ENCODE results near the gene AMER3.

AMER3 gene

DNA sequence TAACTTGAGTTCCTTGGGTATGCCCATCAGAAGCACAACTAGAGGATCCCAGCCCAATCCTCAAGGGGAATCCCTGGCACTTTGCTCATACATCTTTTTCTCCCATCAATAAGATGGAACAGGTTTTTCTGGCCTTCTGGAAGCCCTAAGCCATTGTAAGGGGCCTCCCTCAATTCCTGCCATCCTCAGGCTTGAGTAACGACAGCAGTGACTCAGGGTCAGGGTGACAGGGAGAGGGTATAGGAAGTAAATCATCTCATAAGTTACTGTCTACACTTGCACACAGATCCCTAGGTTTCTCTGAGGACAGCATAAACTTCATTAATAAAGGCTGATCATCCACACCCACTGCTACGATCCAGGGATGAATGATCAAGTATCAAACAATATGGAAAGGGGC, 35.0 kb downstream of the AMER3 start:
- H3K27ac Mint-ChIP-seq = no peak overlapping the region
- no peak overlapping the region for H3K4me3 Mint-ChIP-seq
- no peaks in the 10 kb centered on the region for H3K9me3 Mint-ChIP-seq
- H3K36me3 Mint-ChIP-seq (ENCODE audit: low read depth) = no peaks in the 10 kb centered on the region
- no peak for TF ChIP-seq CTCF (IDR thresholded peaks at IDR 0.05; ENCODE audit: unreplicated experiment in 3 of 3)
- peaks cover 16% of the 10 kb centered on the region for H3K27me3 Mint-ChIP-seq (ENCODE audit: low read depth)
- no peaks in the 10 kb centered on the region for H3K4me1 Mint-ChIP-seq

DNA sequence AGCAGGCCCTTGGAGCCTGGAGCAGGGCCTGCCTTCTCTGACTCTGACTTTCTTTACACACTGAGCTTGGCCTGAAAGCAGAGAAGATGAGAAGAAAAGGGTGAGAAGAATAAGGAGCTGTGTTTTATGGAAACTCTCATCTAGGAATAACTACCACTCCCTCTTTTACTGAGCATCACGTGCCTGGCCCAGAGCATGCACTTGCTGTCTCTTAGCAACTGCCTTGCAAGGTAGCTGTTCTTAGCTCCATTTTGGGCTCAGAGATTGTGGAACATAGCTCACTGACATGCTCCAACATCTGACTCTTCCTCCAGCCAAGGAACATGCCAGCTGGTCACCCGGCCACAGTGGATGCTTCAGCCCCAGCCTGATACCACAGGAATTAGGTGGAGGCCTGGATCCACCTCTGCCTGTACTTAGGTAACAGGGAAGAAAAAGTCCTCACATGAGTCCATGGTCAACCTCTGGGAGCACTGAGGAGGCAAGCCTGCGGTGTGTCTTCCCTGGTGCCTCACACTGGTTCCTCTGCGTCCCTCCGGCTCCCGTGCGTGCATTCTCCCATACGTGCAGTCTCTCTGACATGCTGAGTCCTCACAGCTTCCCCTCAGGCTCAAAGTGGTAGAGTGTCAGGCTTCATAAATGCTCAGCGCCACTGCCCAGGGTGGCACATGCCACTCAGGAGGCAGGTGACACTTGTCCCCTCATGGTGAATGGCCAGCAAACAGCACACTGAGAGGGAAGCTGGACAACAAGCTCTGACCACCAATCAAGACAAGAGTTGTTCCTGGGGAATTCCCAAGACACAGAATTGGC, 35.7 kb downstream of the AMER3 start:
- H3K4me1 Mint-ChIP-seq = no peaks in the 10 kb centered on the region
- peaks cover 15% of the 10 kb centered on the region for H3K27me3 Mint-ChIP-seq (ENCODE audit: low read depth)
- TF ChIP-seq CTCF (IDR thresholded peaks at IDR 0.05; ENCODE audit: unreplicated experiment in 3 of 3) = no peak
- H3K9me3 Mint-ChIP-seq = no peaks in the 10 kb centered on the region
- no peak overlapping the region for H3K4me3 Mint-ChIP-seq
- no peak overlapping the region for H3K27ac Mint-ChIP-seq
- no peaks in the 10 kb centered on the region for H3K36me3 Mint-ChIP-seq (ENCODE audit: low read depth)

GRCh38 chr2:130791617-130791939, 36.2 kb downstream of the AMER3 start:
- no peaks in the 10 kb centered on the region for H3K4me1 Mint-ChIP-seq

GRCh38 chr2:130795431-130795830, 40.1 kb downstream of the AMER3 start:
- no peaks in the 10 kb centered on the region for H3K36me3 Mint-ChIP-seq (ENCODE audit: low read depth)
- H3K4me3 Mint-ChIP-seq = peak overlapping the region in 2 of 3 experiments; percentile 38 to 46
- peaks cover 4% of the 10 kb centered on the region for H3K4me1 Mint-ChIP-seq
- no peak for TF ChIP-seq CTCF (IDR thresholded peaks at IDR 0.05; ENCODE audit: unreplicated experiment in 3 of 3)
- H3K27ac Mint-ChIP-seq = no peak overlapping the region
- peaks cover 23% of the 10 kb centered on the region for H3K27me3 Mint-ChIP-seq (ENCODE audit: low read depth)
- no peaks in the 10 kb centered on the region for H3K9me3 Mint-ChIP-seq

More at GRCh38 chr2:130791617-130791939, 36.2 kb downstream of the AMER3 start:
- TF ChIP-seq CTCF (IDR thresholded peaks at IDR 0.05; ENCODE audit: unreplicated experiment in 3 of 3) = no peak
- no peaks in the 10 kb centered on the region for H3K9me3 Mint-ChIP-seq
- H3K36me3 Mint-ChIP-seq (ENCODE audit: low read depth) = no peaks in the 10 kb centered on the region
- H3K27ac Mint-ChIP-seq = no peak overlapping the region
- peaks cover 15% of the 10 kb centered on the region for H3K27me3 Mint-ChIP-seq (ENCODE audit: low read depth)
- no peak overlapping the region for H3K4me3 Mint-ChIP-seq

DNA sequence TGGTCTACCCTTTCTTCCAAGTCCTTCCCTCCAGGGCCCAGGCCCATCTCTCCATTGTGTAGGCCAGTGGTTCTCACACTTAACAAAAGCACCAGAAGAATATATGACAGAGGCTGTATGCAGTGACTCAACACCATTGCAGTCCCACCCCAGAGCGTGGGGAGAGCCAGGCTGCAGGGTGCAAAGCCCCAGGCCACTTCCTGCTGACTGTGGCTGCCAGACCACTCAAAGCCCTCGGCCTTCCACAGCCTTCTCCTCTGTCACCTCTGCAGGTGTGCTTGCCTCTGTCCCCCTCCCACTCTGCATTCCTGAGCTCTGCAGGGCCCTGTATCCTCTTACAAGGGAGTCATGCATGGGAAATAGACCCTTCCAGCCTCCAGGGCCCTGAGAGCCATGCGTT, 41.0 kb downstream of the AMER3 start:
- Mint-ChIP-seq H3K36me3 (ENCODE audit: low read depth) (no peaks in the 10 kb centered on the region), H3K9me3 (no peaks in the 10 kb centered on the region), H3K4me1 (peaks cover 4% of the 10 kb centered on the region), H3K4me3 (peak overlapping the region in 2 of 3 experiments; percentile 63 to 70), H3K27me3 (ENCODE audit: low read depth) (peaks cover 23% of the 10 kb centered on the region), H3K27ac (no peak overlapping the region)
- TF ChIP-seq CTCF (IDR thresholded peaks at IDR 0.05; ENCODE audit: unreplicated experiment in 3 of 3) = no peak

Measured in nephron (organoid).